OCI-M2 (cell line): ENCODE results near the gene PIMREG.
"Not testable (repeated sequence)": the region's sequence is repeated elsewhere in the genome, so short reads cannot be mapped to it uniquely, and the experiment has no call there.

Experiments
- DNase-seq: peaks from one replicate; lab custom pipeline; 2025; ENCODE audit not compliant: unreplicated experiment; lab: John Stamatoyannopoulos, UW

The PIMREG gene

GRCh38 chr17:6476810-6477179, 32.5 kb downstream of the PIMREG start:
- DNase-seq: no peak

DNA sequence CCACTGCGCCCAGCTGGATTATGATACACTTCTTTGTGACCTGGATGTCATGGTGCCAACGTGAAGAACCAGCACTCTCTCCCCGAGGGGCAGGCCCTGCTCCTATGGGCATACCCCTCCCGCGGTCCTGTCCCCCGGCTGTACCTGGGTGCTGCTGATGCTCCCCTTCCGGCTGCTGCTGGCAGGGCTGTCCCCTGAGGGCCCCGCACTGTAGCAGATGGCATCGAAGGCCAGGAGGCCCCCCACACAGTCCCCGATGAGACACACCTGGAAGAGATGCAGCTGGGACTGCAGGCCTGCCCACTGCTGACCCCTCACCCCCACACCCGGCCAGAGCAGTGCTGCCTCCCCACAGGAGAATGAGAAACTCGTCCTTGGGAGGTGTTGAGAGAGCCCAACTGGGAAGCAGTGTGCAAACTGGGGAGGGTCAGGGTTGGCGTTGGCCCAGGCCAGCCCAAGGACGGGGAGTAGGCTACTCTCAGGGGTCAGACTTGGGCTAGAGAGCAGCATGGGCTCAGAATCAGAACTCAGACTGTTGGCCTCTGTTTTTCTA, 33.7 kb downstream of the PIMREG start:
- DNase-seq: no peak

GRCh38 chr17:6478486-6478885, 34.2 kb downstream of the PIMREG start:
- no peak for DNase-seq

DNA sequence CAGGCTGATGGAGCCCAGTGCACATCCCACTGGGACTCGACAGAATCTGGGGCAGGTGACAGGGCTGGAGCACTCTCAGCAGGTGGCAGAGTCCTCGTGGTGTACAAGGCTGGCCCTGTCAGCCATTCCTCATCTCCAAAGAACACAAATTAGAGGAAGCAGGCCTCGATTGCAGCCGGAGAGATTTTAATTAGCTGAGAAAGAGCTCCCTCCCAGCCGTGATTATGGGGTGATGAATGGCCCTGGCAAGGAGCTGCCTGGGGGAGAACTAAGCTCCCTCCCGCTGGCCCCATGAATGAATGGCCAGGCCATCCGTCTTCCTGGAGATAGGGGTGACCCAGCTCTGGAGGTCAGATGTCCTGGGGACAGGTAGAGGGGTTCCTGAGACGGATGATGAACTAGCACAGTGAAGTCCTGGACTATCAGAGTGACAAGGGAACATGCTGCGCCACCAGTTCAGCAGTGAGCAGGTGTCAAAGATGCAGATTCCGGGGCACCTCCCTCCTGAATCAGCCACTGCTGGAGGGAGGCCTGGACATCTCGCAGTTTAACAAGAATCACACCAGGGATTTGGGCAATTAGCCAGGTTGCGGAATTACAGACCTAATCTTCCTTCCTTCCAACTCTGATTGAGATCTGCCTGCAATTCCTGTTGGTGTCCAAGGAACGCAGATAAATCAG, 35.5 kb downstream of the PIMREG start:
- no peak for DNase-seq

GRCh38 chr17:6480303-6480675, 36.0 kb downstream of the PIMREG start:
- DNase-seq: no peak

DNA sequence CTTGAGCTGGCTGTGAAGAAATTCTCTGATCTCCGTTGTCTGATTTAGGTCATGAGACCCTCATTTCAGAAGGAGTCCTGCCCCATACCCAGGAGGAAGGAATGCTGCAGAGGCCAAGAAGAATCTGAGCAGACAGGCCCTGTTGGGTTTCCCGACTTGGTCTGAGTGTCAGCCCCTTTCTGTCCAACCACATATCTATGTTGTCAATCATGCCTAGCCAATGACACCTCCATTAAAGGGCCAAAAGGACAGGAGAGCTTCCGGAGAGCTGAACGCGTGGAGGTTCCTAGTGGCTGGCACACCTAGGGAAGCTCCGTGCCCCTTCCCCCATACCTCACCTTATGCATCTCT, 37.8 kb downstream of the PIMREG start:
- no peak for DNase-seq

GRCh38 chr17:6482796-6483195, 38.5 kb downstream of the PIMREG start:
- not testable (repeated sequence) for DNase-seq

DNA sequence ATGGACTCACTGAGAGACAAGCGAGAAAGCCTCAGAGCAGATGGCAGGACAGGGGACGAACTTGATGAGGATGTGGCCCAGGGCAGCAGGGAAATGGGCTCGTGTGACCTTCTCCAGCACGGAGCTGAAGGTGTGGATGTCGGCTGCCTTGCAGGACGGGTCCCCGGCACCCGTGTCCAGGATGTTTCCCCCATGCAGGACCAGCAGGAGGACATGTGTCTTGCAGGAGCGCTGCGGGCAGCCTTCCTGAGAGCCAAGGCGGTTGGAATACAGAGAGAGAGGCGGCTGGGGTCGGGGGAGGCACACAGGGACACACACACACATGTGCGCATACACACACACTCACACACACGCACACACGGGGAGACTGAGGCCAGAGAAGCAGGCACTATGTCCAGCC, 39.3 kb downstream of the PIMREG start:
- no peak for DNase-seq

- DNase-seq: no peak
Observed at GRCh38 chr17:6485646-6486412, 41.6 kb downstream of the PIMREG start.

- no peak for DNase-seq
Observed at GRCh38 chr17:6487251-6488007, 43.2 kb downstream of the PIMREG start.

DNA sequence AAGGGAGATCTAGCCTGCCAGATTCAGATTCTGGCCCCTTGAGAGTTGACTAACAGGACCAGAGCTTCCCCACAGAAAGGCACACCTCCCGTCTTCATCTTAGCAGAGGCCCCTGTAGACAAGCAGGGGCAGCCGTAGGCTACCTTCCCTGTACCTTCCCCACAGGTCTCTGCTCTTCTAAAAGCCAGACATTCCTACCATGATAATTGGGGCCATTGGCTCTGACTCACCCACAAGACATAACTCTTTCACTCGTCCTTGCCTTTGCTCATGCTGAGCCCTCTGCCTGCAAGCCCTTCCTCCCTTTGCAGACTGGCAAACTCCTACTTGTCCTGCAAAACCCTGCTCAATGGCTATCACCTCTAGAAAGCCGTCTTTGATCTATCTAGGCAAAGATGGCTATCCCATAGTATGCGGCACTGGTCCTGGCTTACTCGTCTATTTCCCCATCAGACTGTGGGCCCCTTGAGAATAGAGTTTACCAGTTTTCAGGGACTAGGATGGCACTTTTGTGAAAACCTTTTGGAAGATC, 43.8 kb downstream of the PIMREG start:
- DNase-seq: no peak

- no peak for DNase-seq
Observed at GRCh38 chr17:6489016-6489550, 44.8 kb downstream of the PIMREG start.

GRCh38 chr17:6491071-6491700, 46.9 kb downstream of the PIMREG start:
- DNase-seq: no peak

DNA sequence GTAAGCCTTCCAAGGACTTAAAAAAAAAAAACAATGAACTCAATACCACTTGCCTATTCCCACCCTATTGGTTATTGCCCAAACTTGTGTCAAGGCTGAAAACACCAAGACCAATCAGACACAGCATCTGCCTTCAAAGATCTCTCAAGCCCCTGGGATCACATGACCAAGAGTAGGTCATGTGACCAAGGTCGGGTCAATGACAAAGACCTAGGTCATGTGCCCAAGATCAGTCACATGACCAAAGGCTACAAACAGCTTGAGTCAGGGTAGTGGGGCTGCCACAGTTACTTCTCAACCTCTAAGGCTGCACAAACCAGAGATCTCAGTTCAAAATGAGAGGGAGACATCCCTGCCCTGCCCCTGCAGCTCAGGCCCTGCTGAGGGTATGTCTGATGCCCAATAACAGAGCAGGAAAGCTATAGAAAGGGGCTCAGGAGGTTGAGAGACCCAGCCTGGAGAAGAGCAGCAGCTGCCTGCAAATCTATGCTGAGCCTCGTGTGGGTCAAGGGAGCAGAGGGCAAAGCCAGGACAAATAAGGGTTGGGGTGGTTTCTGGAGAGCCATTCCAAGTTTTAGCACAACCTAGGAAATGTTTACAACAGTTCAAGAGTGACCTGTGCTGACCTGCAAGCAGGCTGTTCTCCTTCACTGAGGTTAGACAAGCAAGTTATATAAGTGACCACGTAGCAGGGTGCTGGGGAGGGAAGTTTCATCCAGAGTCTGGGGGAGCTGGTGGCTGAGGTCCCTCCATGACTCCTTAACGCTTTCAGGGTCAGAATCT, 48.8 kb downstream of the PIMREG start:
- no peak for DNase-seq

DNA sequence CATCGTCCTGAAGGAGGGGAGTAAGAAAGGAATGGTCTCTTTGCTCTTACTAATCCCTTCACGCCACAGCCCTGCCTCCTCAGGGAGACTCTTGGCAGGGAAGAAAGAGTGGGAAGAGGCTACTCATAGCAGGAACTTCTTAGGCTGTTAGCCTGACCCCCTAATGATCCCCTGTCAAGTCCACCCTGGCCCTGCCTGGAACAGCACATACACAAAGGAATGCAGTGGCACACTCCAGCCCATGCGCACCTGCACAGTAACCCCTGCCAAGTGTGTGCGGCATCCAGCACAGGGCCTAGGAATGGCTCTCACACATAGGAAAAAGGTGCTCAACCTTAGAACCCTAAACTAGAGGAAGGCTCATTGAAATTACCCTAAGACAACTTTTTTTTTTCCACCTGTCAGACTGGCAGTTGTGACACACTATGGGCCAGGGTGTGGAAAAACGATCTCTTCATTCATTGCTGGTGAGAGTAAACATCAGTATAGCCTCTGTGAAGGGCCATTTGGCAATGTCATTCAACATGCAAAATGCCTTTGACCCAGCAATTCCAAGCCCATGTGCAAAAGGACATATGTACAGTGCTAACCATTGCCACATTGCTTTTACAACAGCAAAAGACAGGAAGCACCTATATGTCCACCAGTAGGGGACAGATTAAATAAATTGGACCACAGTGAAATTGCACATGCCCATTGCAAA, 50.1 kb downstream of the PIMREG start:
- DNase-seq: no peak

- DNase-seq: no peak
Observed at GRCh38 chr17:6495450-6496115, 51.3 kb downstream of the PIMREG start.

- DNase-seq: no peak
Observed at GRCh38 chr17:6496116-6496481, 51.8 kb downstream of the PIMREG start.

DNA sequence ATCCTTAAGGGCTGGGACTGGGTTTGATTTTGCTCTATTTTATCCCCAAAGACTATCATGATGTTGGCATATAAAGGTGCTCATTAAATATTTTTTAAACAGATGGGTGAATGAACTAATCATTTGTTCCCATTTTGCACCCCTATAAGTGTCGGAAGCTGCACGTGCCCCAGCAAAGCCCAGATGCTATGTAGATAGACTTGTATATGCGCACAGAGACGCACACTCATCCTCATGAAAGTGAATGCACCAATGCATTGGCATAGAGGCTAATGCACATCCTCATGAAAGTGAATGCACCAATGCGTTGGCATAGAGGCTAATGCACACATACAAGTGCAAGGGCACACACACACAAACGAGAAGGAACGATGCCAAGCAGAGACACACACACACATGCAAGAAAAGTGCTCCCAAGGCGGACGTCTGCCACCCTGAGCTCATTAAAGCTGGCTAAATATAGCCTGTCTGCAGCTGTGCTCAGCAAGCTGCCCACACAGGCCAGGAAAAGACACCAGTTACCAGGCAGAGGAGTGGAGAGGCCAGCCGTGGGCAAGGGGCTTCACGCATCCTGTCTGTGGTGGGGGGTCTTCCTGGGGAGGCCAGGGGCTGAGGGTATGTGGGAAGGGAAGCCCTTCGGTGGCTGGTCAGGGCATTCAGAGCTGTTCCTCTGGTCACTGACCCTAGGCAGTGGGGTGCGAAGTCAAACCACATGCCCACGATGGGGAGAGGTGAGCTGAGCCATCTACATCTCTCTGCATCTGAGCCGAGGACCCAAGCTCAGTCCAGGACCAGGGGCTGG, 52.6 kb downstream of the PIMREG start:
- DNase-seq: no peak
